ENCODE data around the gene TNKS1BP1. TPM values are rescaled to one million over a fixed set of nuclear protein-coding genes. Genes with fewer than 3 reads are reported as not detected.

The TNKS1BP1 gene
- total RNA-seq, 2 donors from 2014 or later, result 16.9 to 23.8 TPM

GRCh38 chr11:57359896-57360690 lies 35.3 kb upstream of the TNKS1BP1 start:
- Mint-ChIP-seq H3K36me3 (ENCODE audit: insufficient read depth in 2 of 2) (no peaks in the 10 kb centered on the region), H3K27ac (no peak overlapping the region), H3K9me3 (peaks cover 0 to 3% of the 10 kb centered on the region in 2 donors), H3K27me3 (ENCODE audit: low read depth) (peaks cover 8% of the 10 kb centered on the region), H3K4me1 (ENCODE audit: low read depth) (no peaks in the 10 kb centered on the region), H3K4me3 (no peak overlapping the region)
- DNase-seq (no peak), ATAC-seq (replicated peaks in 1 of 2) (no peak)

- no peak for DNase-seq
- Mint-ChIP-seq H3K4me1 (ENCODE audit: low read depth) (no peaks in the 10 kb centered on the region), H3K36me3 (ENCODE audit: insufficient read depth in 2 of 2) (no peaks in the 10 kb centered on the region), H3K4me3 (no peak overlapping the region), H3K9me3 (peaks cover 0 to 3% of the 10 kb centered on the region in 2 donors), H3K27me3 (ENCODE audit: low read depth) (peaks cover 14% of the 10 kb centered on the region), H3K27ac (no peak overlapping the region)
- no peak for ATAC-seq (replicated peaks in 1 of 2)
Observed at GRCh38 chr11:57359396-57359795, 34.6 kb upstream of the TNKS1BP1 start.

GRCh38 chr11:57358991-57359390 lies 34.2 kb upstream of the TNKS1BP1 start:
- Mint-ChIP-seq H3K9me3 (peaks cover 0 to 3% of the 10 kb centered on the region in 2 donors), H3K27ac (peak overlapping the region; percentile 36), H3K36me3 (ENCODE audit: insufficient read depth in 2 of 2) (no peaks in the 10 kb centered on the region), H3K4me3 (no peak overlapping the region), H3K27me3 (ENCODE audit: low read depth) (peaks cover 18% of the 10 kb centered on the region), H3K4me1 (ENCODE audit: low read depth) (no peaks in the 10 kb centered on the region)
- DNase-seq (no peak), ATAC-seq (replicated peaks in 1 of 2) (no peak)

- DNase-seq (no peak), ATAC-seq (replicated peaks in 1 of 2) (no peak)
- no peak overlapping the region for H3K27ac Mint-ChIP-seq
- no peaks in the 10 kb centered on the region for H3K36me3 Mint-ChIP-seq (ENCODE audit: insufficient read depth in 2 of 2)
- peaks cover 20% of the 10 kb centered on the region for H3K27me3 Mint-ChIP-seq (ENCODE audit: low read depth)
- H3K4me3 Mint-ChIP-seq, result no peak overlapping the region
- no peaks in the 10 kb centered on the region for H3K4me1 Mint-ChIP-seq (ENCODE audit: low read depth)
- peaks cover 0 to 3% of the 10 kb centered on the region in 2 donors for H3K9me3 Mint-ChIP-seq
Observed at GRCh38 chr11:57358543-57358961, 33.8 kb upstream of the TNKS1BP1 start.

- ATAC-seq (replicated peaks in 1 of 2), result no peak
- H3K36me3 Mint-ChIP-seq (ENCODE audit: insufficient read depth in 2 of 2), result no peaks in the 10 kb centered on the region
- DNase-seq, result no peak
- no peaks in the 10 kb centered on the region for H3K4me1 Mint-ChIP-seq (ENCODE audit: low read depth)
- H3K27me3 Mint-ChIP-seq (ENCODE audit: low read depth), result peaks cover 20% of the 10 kb centered on the region
- no peak overlapping the region for H3K27ac Mint-ChIP-seq
- no peak overlapping the region for H3K4me3 Mint-ChIP-seq
- peaks cover 0 to 3% of the 10 kb centered on the region in 2 donors for H3K9me3 Mint-ChIP-seq
Observed at GRCh38 chr11:57357856-57358255, 33.1 kb upstream of the TNKS1BP1 start.

GRCh38 chr11:57357310-57357709 lies 32.6 kb upstream of the TNKS1BP1 start:
- H3K4me3 Mint-ChIP-seq, result no peak overlapping the region
- peaks cover 19% of the 10 kb centered on the region for H3K27me3 Mint-ChIP-seq (ENCODE audit: low read depth)
- no peaks in the 10 kb centered on the region for H3K4me1 Mint-ChIP-seq (ENCODE audit: low read depth)
- H3K36me3 Mint-ChIP-seq (ENCODE audit: insufficient read depth in 2 of 2), result no peaks in the 10 kb centered on the region
- ATAC-seq (replicated peaks in 1 of 2), result no peak
- no peak overlapping the region for H3K27ac Mint-ChIP-seq
- peaks cover 0 to 3% of the 10 kb centered on the region in 2 donors for H3K9me3 Mint-ChIP-seq
- no peak for DNase-seq

GRCh38 chr11:57356268-57356667 lies 31.5 kb upstream of the TNKS1BP1 start:
- ATAC-seq (replicated peaks in 1 of 2), result no peak
- peaks cover 3 to 5% of the 10 kb centered on the region in 2 donors for H3K36me3 Mint-ChIP-seq (ENCODE audit: insufficient read depth in 2 of 2)
- H3K4me1 Mint-ChIP-seq (ENCODE audit: low read depth), result no peaks in the 10 kb centered on the region
- no peak overlapping the region for H3K4me3 Mint-ChIP-seq
- no peak overlapping the region for H3K27ac Mint-ChIP-seq
- H3K9me3 Mint-ChIP-seq, result peaks cover 0 to 3% of the 10 kb centered on the region in 2 donors
- no peak for DNase-seq
- peaks cover 12% of the 10 kb centered on the region for H3K27me3 Mint-ChIP-seq (ENCODE audit: low read depth)

- DNase-seq (no peak), ATAC-seq (replicated peaks in 1 of 2) (no peak)
- no peak overlapping the region for H3K4me3 Mint-ChIP-seq
- H3K4me1 Mint-ChIP-seq (ENCODE audit: low read depth), result peaks cover 5% of the 10 kb centered on the region
- peaks cover 3 to 6% of the 10 kb centered on the region in 2 donors for H3K36me3 Mint-ChIP-seq (ENCODE audit: insufficient read depth in 2 of 2)
- H3K9me3 Mint-ChIP-seq, result peaks cover 0 to 4% of the 10 kb centered on the region in 2 donors
- H3K27me3 Mint-ChIP-seq (ENCODE audit: low read depth), result peaks cover 12% of the 10 kb centered on the region
- H3K27ac Mint-ChIP-seq, result no peak overlapping the region
Observed at GRCh38 chr11:57354699-57355098, 29.9 kb upstream of the TNKS1BP1 start.

GRCh38 chr11:57353852-57354251 lies 29.1 kb upstream of the TNKS1BP1 start:
- Mint-ChIP-seq H3K9me3 (peaks cover 0 to 4% of the 10 kb centered on the region in 2 donors), H3K4me1 (ENCODE audit: low read depth) (peaks cover 5% of the 10 kb centered on the region), H3K27me3 (ENCODE audit: low read depth) (peaks cover 12% of the 10 kb centered on the region), H3K27ac (no peak overlapping the region), H3K36me3 (ENCODE audit: insufficient read depth in 2 of 2) (peaks cover 3 to 6% of the 10 kb centered on the region in 2 donors), H3K4me3 (no peak overlapping the region)
- ATAC-seq (replicated peaks in 1 of 2) (no peak), DNase-seq (no peak)

GRCh38 chr11:57353446-57353845 lies 28.7 kb upstream of the TNKS1BP1 start:
- Mint-ChIP-seq H3K4me3 (no peak overlapping the region), H3K27ac (no peak overlapping the region), H3K27me3 (ENCODE audit: low read depth) (peaks cover 12% of the 10 kb centered on the region), H3K36me3 (ENCODE audit: insufficient read depth in 2 of 2) (peaks cover 3 to 6% of the 10 kb centered on the region in 2 donors), H3K4me1 (ENCODE audit: low read depth) (peaks cover 5% of the 10 kb centered on the region), H3K9me3 (peaks cover 0 to 4% of the 10 kb centered on the region in 2 donors)
- DNase-seq, result no peak
- no peak for ATAC-seq (replicated peaks in 1 of 2)

GRCh38 chr11:57353036-57353435 lies 28.3 kb upstream of the TNKS1BP1 start:
- Mint-ChIP-seq H3K4me3 (no peak overlapping the region), H3K9me3 (peaks cover 0 to 4% of the 10 kb centered on the region in 2 donors), H3K4me1 (ENCODE audit: low read depth) (peaks cover 5% of the 10 kb centered on the region), H3K36me3 (ENCODE audit: insufficient read depth in 2 of 2) (peaks cover 3 to 6% of the 10 kb centered on the region in 2 donors), H3K27ac (no peak overlapping the region), H3K27me3 (ENCODE audit: low read depth) (peaks cover 12% of the 10 kb centered on the region)
- DNase-seq (no peak), ATAC-seq (replicated peaks in 1 of 2) (no peak)

GRCh38 chr11:57349491-57350274 lies 24.9 kb upstream of the TNKS1BP1 start:
- H3K4me3 Mint-ChIP-seq, result no peak overlapping the region
- ATAC-seq (replicated peaks in 1 of 2), result peak; percentile 56 to 67

GRCh38 chr11:57348636-57349313 lies 24.0 kb upstream of the TNKS1BP1 start:
- Mint-ChIP-seq H3K4me1 (ENCODE audit: low read depth) (peaks cover 13% of the 10 kb centered on the region), H3K27me3 (ENCODE audit: low read depth) (no peaks in the 10 kb centered on the region), H3K36me3 (ENCODE audit: insufficient read depth in 2 of 2) (peaks cover 3 to 6% of the 10 kb centered on the region in 2 donors), H3K9me3 (peaks cover 0 to 4% of the 10 kb centered on the region in 2 donors), H3K4me3 (no peak overlapping the region), H3K27ac (no peak overlapping the region)
- no peak for DNase-seq
- ATAC-seq (replicated peaks in 1 of 2), result no peak

More at GRCh38 chr11:57349491-57350274, 24.9 kb upstream of the TNKS1BP1 start:
- Mint-ChIP-seq H3K27ac (no peak overlapping the region), H3K9me3 (peaks cover 0 to 4% of the 10 kb centered on the region in 2 donors), H3K36me3 (ENCODE audit: insufficient read depth in 2 of 2) (peaks cover 3 to 6% of the 10 kb centered on the region in 2 donors), H3K27me3 (ENCODE audit: low read depth) (peaks cover 9% of the 10 kb centered on the region), H3K4me1 (ENCODE audit: low read depth) (peaks cover 13% of the 10 kb centered on the region)
- DNase-seq, result peak; percentile 70 to 76

All from activated T-cell treated with anti-CD3 and anti-CD28 coated beads, Interleukin-2, amount 50 U/mL, for 72 hours (primary cell).